GM19438 (cell line): ENCODE data around the gene CLEC10A.

Source experiments
- ATAC-seq: cut with Tn5 transposase; IDR thresholded peaks from one replicate; pipeline ENCODE4 v1.9.1; 2021; ENCODE audit warnings: low read depth; ENCODE audit not compliant: unreplicated experiment

The CLEC10A gene

DNA sequence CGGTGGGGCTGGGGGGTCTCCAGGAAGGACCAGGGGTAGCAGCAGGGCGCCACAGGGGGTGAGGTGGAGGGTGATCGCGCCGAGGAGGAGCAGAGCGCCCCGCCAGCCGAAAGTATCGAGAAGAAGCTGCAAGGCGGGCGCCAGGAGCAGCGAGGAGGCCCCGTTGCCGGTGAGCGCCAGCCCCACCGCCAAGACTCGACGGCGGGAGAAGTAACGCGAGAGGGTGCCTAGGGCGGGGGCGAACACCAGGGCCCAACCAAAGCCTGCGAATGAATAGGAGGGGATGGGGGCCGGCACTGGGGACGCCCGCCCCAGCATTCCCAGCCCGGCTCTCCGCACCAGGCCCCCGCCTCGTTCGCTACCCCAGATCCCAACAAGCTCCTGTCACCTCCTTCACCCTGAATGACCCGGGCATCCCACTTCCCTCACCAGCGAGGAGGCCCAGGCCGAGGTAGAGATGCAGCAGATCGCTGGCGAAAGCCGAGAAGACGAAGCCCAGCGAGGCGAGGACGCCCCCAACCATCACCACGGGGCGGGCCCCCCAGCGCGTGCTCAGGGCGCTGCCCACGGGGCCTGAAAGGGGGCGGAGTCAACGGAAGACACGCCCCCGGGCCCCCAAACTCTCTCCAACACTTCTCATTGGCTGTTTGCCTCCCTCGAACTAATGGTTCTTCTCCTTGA is 37.4 kb downstream of the CLEC10A start:
- no peak for ATAC-seq

DNA sequence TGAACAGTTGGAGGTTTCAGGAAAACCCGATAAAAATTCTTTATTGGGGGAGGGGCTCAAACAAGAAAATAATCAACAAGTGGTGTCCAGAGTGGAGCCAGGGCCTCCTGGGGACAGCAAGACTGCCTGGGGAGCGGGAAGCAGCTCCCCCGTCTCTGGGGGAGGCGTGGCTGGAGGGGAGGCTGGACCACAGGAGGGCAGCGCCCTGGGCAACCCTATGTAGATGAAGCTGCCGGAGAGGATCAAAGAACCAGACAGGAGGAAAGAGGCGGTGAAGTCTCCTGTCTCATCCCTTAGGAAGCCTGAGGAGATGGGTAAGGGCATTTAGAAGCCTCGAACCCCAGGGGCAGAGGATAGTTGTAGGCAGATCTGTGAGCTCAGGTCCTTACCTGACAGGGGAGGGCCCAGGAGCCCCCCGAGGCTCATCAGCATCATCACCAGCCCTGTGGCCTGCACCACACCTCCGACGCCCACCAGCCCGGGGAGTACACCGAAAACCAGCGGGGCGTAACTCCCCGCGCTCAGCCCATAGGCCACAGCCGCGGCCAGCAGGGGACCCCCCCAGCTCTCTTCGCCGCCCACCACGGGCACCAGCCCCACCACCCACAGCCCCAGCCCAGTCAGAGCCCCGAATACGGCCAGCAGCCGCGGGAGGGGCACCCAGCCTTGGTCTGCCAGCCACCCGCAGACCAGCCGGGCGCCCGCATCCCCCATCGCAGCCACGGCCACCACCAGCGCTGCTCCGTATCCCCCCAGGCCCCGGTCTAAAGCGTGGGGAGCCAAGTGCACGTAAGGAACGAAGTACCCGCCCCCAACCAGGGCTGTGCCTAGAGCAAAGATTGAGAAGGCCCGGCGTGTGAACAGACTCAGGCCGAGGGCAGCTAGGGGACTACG is 38.2 kb downstream of the CLEC10A start:
- ATAC-seq = no peak

DNA sequence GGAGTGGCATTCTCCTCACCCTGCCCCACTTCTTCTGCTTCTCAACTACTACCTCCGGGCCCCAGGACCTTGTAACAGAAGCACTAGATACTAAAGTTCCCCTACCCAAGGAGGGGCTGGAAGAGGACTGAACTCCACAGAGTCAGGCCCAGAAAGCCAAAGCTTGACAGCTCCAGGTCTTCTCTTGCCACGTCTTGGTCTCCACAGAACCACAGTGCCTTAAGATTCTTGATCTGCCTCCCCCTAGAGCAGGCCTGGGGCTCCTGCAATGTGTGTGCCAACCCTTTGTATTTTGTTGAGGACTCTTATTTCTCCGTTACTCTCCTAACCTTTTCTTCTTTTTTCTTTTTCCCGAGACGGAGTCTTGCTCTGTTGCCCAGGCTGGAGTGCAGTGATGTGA is 40.2 kb downstream of the CLEC10A start:
- no peak for ATAC-seq

DNA sequence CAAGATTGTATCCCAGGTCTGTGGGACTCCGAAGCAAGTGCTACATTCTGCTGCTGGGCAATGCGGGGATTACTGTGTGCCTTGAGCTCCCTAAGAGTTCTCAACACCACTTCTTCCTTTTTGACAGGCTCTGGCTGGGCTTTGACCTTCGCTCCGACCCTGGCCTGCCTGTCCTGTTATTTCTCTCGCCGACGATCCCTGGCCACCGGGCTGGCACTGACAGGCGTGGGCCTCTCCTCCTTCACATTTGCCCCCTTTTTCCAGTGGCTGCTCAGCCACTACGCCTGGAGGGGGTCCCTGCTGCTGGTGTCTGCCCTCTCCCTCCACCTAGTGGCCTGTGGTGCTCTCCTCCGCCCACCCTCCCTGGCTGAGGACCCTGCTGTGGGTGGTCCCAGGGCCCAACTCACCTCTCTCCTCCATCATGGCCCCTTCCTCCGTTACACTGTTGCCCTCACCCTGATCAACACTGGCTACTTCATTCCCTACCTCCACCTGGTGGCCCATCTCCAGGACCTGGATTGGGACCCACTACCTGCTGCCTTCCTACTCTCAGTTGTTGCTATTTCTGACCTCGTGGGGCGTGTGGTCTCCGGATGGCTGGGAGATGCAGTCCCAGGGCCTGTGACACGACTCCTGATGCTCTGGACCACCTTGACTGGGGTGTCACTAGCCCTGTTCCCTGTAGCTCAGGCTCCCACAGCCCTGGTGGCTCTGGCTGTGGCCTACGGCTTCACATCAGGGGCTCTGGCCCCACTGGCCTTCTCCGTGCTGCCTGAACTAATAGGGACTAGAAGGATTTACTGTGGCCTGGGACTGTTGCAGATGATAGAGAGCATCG is 41.8 kb downstream of the CLEC10A start:
- ATAC-seq = no peak

DNA sequence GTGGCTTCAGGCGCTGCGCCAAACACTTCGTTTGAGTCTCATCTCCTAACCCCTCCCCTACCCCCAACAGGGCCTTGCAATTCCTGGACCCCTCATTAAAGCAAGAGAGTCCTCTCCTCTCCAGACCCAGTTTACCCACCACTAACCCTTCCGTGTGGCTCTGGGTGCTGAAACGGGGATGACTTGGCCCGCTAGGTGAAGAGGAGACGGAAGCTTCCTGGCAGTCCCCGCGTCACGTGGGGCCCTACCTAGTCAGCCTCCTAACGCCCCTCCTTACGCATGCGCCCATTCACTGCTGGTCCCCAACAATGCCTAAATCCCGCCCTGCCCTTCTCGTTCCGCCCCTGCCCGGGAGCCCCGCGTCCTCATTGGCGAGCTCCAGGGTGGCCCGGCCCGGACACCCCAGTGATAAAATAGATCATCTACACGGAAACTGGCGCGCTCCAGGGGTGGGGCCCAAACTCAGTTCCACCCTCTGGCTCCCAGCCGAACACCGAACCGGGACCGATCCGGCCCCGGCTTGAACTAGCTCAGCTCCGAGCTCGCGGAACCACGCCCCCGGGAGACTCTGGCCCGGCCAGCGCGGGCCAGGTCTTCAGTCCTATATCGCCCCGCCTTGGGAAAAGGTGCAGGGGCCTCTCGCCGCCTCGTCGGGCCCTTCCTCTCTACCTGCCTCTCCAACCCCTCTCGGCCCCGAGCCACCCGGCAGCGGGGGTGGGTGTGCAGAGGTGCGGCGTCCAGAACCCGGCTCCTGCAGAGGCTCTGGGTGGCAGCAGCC is 44.3 kb downstream of the CLEC10A start, which contains the start of gene SLC16A13:
Gene SLC16A13 (plus strand): TSS at position 425 of the 778 bp plus-strand sequence. CDS start 368 bp downstream, outside the sequence.
- ATAC-seq = peak; percentile 90

DNA sequence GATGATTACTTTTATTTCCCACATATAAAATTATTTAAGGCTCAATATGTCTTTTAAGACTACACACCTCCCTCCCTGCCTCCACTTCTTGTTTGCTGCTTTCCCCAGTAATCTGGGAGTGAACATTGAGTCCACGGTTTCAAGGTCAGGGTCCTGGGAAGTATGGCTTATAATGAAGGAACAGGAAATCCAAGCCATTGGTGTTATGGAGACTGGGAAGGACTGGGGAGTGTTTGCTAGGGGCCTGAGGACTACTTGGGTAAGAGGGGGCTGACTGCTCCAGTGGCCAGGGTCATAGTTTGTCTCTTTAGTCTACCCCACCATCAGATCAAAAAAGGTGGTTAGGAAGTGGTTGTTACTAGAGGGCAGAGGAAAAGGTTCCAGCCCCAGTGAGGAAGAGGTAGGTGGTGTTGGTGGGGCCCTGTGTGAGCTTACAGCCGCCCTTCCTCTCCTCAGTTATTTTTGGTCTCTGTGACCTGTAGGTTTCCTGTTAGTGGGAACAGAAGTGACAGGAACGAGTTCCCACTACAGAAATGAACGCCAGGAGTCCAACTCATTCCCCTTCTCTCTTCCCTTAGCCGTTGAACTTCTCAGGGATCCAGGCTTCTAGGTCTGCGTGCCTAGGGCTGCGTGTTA is 45.0 kb downstream of the CLEC10A start:
- peak; percentile 13 for ATAC-seq

DNA sequence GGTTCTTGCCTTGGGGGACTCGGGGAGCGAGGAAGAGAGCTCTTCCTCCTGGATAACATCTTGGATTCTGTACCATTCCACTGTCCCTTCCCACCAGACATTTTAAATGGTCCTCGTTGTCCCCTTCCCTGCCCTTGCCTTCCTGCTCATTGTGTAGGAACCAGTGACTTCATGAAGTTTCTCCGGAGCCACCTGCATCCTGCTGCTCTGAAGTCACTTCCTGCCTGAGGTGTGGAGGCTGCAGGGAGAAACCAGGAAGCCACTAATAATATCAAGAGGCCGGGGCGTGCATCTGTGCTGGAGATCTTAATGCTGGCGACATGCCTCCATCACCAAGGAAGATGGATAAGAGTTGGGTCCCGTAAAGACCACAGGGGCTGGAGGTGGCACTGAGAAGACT is 50.4 kb downstream of the CLEC10A start:
- no peak for ATAC-seq

DNA sequence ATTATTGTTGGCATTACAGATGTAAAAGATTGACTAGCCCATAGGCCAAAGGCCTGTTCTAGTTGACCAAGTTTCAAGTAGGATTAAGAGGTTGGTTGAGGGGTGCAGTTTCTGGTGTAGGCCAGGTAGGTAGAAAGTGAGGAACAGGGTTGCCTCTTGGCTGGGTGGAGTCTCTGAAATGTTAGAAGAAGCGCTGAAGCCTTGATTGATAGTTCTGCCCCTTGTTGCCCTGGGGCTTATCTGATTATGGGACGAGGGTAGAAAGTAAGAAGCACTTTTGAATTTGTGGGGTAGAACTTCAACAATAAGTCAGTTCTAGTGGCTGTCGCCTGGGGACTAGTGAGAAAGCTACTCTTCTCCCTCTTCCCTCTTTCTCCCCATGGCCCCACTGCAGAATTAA is 51.0 kb downstream of the CLEC10A start:
- ATAC-seq = no peak

DNA sequence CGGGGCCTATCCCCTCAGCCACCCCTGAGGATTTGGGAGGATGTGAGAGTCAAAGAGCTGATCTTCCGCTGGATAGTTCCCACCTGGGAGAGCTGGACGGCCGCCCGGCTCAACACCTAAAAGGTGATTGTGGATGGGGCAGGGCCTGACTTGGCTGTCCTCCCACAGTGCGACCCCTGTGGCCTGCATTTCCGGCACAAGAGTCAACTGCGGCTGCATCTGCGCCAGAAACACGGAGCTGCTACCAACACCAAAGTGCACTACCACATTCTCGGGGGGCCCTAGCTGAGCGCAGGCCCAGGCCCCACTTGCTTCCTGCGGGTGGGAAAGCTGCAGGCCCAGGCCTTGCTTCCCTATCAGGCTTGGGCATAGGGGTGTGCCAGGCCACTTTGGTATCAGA is 52.7 kb downstream of the CLEC10A start:
- ATAC-seq = no peak

DNA sequence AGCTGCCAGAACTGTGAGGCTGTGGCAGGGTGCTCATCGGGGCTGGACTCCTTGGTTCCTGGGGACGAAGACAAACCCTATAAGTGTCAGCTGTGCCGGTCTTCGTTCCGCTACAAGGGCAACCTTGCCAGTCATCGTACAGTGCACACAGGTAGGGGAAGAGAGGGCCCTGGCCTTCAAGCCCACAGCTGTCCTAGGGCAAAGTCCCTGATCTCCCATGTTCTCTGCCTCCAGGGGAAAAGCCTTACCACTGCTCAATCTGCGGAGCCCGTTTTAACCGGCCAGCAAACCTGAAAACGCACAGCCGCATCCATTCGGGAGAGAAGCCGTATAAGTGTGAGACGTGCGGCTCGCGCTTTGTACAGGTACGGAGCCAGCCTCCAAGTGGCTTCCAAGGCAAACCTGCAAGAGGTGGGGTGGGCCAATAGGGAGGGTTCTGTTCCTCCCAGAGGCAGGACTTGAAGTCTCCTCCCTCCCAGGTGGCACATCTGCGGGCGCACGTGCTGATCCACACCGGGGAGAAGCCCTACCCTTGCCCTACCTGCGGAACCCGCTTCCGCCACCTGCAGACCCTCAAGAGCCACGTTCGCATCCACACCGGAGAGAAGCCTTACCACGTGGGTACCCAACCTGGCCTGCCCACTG is 53.5 kb downstream of the CLEC10A start:
- ATAC-seq = no peak

DNA sequence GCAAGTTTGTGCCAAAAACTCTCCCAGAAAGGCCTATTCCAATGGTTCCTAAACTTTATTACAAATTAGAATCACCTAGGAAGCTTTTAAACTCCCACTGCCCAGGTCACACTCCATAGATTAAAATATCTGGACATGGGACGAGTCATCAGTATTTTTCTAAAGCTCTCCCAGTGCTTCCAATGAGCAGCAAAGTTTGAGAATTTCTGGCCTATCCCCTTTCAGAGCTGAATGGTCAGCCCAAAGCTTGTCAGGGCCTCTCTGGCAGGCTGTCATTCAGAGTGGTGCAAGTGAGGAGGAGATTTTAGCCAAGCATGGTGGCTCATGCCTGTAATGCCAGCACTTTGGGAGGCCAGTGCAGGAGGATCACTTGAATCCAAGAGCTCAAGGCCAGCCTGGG is 54.8 kb downstream of the CLEC10A start:
- no peak for ATAC-seq
